Stimulated activated CD8-positive, alpha-beta memory T cell treated with anti-CD3 and anti-CD28 coated beads, Interleukin-7, amount 100 ng/mL, for 1 hour (primary cell): ENCODE measurements around the gene AZGP1.
A peak's percentile ranks its signal among the peaks of the same experiment; 100 is the strongest.
"Not testable (repeated sequence)": the region's sequence is repeated elsewhere in the genome, so short reads cannot be mapped to it uniquely, and the experiment has no call there.

Experiments
- DNase-seq, 2 donors: peaks; one replicate each; pipeline ENCODE4 v3.0.0-alpha.2; 2020; ENCODE audit warnings: low read depth in 2 of 2

Gene AZGP1

GRCh38 chr7:99975782-99976521 lies at the start of gene AZGP1:
AZGP1 (minus strand) TSS chr7:99976031; CDS start chr7:99976020, 11 bp downstream.
- DNase-seq, result no peak

- no peak for DNase-seq
Measured at GRCh38 chr7:100024020-100024619, 48.3 kb upstream of the AZGP1 start.

DNA sequence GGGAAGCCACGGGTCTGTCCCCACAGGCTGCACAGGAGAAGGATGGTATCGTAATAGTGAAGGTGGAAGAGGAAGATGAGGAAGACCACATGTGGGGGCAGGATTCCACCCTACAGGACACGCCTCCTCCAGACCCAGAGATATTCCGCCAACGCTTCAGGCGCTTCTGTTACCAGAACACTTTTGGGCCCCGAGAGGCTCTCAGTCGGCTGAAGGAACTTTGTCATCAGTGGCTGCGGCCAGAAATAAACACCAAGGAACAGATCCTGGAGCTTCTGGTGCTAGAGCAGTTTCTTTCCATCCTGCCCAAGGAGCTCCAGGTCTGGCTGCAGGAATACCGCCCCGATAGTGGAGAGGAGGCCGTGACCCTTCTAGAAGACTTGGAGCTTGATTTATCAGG lies 47.7 kb upstream of the AZGP1 start:
- no peak for DNase-seq

DNA sequence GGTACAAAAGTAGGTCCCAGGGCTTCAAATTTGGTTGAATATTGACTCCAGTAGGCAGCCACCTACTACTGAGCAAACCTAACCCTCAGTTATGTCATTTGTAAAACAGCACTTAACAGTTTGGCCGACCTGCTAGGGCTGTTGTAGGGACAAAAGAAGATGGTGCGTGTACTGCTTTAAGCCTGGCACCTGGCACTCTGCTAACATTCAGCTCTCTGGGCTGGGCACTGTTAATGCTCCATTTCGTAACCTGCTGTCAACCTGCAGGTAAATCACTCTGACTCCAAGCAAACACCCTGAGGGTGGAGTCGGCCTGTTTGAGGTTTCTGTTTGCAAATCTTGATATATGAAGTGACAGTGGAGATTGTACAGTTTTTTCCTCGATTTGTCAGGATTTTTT lies 46.8 kb upstream of the AZGP1 start:
- no peak for DNase-seq

GRCh38 chr7:100021297-100021696 lies 45.5 kb upstream of the AZGP1 start:
- no peak for DNase-seq

- no peak for DNase-seq
Measured at GRCh38 chr7:100019908-100020307, 44.1 kb upstream of the AZGP1 start.

GRCh38 chr7:100017875-100018274 lies 42.0 kb upstream of the AZGP1 start:
- no peak for DNase-seq

GRCh38 chr7:100017300-100017699 lies 41.5 kb upstream of the AZGP1 start:
- DNase-seq, result no peak

GRCh38 chr7:100016215-100016901 lies 40.5 kb upstream of the AZGP1 start:
- DNase-seq, result no peak

GRCh38 chr7:100015232-100016214 lies 39.7 kb upstream of the AZGP1 start, which contains the start of gene ZKSCAN1:
ZKSCAN1 (plus strand) TSS chr7:100015596; CDS start chr7:100023507, 7,911 bp downstream.
- DNase-seq, result peak; percentile 66 to 67

DNA sequence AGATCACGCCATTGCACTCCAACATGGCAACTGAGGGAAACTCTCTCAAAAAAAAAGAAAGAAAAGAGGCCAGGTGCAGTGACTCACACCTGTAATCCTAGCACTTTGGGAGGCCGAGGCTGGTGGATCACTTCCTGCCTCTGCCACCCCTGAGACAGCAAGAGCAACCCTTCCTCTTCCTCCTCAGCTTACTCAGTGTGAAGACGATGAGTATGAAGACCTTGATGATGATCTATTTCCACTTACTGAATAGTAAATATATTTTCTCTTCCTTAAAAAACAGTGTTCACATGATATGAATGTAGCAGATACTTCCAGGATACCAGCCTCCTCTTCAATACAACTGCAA lies 37.5 kb upstream of the AZGP1 start:
- no peak for DNase-seq

- not testable (repeated sequence) for DNase-seq
Measured at GRCh38 chr7:100012385-100013327, 36.8 kb upstream of the AZGP1 start.

DNA sequence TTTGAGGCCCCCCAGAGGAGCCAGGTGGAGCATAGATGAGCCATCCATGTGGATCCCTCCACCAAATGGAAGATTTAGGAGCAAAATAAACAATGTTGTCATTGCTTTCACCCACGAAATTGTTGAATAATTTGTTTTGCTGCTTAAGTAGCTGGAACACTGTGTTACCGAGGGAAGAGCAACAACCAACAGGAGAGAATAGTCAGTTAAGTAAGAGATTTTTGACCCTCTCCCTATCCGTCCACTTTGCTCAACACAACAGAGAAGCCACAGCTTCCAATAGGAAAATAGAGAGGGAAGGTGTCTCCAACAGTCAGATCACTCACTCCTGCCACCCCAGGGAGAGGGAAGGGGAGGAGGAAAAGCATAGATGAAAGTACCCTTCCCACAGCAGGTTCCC lies 35.7 kb upstream of the AZGP1 start:
- no peak for DNase-seq

DNA sequence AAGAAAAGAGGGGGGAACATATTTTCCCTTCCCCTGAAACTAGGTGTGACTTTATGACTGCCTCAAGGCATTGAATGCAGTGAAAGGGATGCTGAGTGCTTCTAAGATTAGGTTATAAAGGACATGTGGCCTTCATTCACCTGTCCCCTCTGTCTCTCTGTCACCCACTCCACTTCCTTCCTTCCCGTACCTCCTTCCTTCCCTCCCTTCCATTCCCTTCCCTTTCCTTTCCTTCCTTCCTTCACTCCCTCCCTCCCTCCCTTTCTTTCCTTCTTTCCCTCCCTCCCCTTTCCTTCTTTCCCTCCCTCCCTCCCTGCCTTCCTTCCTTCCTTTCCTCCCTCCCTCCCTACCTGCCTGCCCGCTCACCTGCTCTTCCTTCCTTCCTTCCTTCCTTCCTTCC lies 35.1 kb upstream of the AZGP1 start:
- DNase-seq, result no peak

DNA sequence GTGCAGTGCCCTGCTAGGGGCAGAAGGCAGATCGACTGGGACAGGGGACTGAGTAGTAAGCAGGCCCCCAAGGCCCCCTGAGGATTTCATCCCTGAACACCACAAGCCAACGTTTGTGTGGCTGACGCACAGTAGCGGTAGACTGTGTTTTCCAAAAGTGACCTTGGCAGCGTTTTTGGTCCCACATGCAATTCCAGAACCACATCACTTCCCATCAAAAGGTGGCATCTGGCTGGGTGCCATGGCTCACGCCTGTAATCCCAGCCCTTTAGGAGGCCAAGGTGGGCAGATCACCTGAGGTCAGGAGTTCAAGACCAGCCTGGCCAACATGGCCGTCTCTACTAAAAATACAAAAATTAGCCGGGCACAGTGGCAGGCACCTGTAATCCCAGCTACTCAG lies 34.1 kb upstream of the AZGP1 start:
- DNase-seq, result not testable (repeated sequence)

GRCh38 chr7:100008525-100008924 lies 32.7 kb upstream of the AZGP1 start:
- DNase-seq, result no peak

- DNase-seq, result no peak
Measured at GRCh38 chr7:100007887-100008286, 32.1 kb upstream of the AZGP1 start.

- no peak for DNase-seq
Measured at GRCh38 chr7:100003711-100004661, 28.2 kb upstream of the AZGP1 start.

- DNase-seq, result no peak
Measured at GRCh38 chr7:100000239-100000638, 24.4 kb upstream of the AZGP1 start.
